ENCODE results near the gene UBE4B. TPM values are rescaled to one million over a fixed set of nuclear protein-coding genes. Genes with fewer than 3 reads are reported as not detected.

UBE4B gene
- total and polyA plus RNA-seq, 2 of the 4 experiments (the other 2 are of a cell fraction): 26.5 to 39.3 TPM

GRCh38 chr1:10209905-10210810 lies 177.4 kb downstream of the UBE4B start, which contains the start of gene KIF1B:
KIF1B (plus strand) TSS chr1:10210570; CDS start chr1:10232329, 21,759 bp downstream.
- intact Hi-C loops (cut with micrococcal nuclease): loop anchor here (1.0 to 5.0 kb wide), 5 partner anchors 43 to 268 kb away; partner anchors contain the start of genes LZIC, NMNAT1 and UBE4B
- H3K27me3 ChIP-seq (ENCODE audit: control insufficient read depth, insufficient read depth, low read length): no peaks in the 10 kb centered on the region
- peak within 1 kb of the TSS; percentile 98 for H3K23ac ChIP-seq (ENCODE audit: low read depth, low read length)
- peak within 1 kb of the TSS; percentile 78 for H2BK120ac ChIP-seq (ENCODE audit: low read depth, low read length)
- H3K27ac ChIP-seq (ENCODE audit: insufficient read depth, low read length): peak within 1 kb of the TSS; percentile 95
- peaks cover 0 to 25% of the 10 kb centered on the region in 2 experiments; a peak in 2 of 4 replicates for H3K79me1 ChIP-seq (ENCODE audit: low read depth in 1 of 2, low read length in 2 of 2)
- H4K5ac ChIP-seq (ENCODE audit: low read depth, low read length): peak within 1 kb of the TSS; percentile 28
- 0 out of 2 replicates have a peak, but pooled peaks cover 3% of the 10 kb centered on the region for H3K9me1 ChIP-seq (ENCODE audit: insufficient read depth, low read length)
- peak within 1 kb of the TSS; percentile 83 for H3K56ac ChIP-seq (ENCODE audit: extremely low read depth, insufficient read depth, low read length)
- POLR2A ChIA-PET (ENCODE audit: unreplicated experiment): interaction anchor here (0.5 to 0.6 kb wide), 2 partner anchors 19 to 673 kb away, joined by 3 to 4 read pairs; no protein-coding TSS in a partner anchor
- H3K4me2 ChIP-seq (ENCODE audit: low read depth, low read length): peak within 1 kb of the TSS; percentile 78
- no peaks in the 10 kb centered on the region for H3K36me3 ChIP-seq (ENCODE audit: control insufficient read depth, insufficient read depth, low read length)
- H4K91ac ChIP-seq (ENCODE audit: insufficient read depth, low read depth, low read length): peak within 1 kb of the TSS; percentile 86
- WGBS, 2 experiments (ENCODE audit: extremely low coverage in 2 of 2, insufficient read length in 1 of 2): 1% methylated on average over 50 of the region's 107 CpGs; no CpG with 5 or more reads in 1 of the 2 experiments
- peak; percentile 97 for DNase-seq
- peak within 1 kb of the TSS; percentile 98 for H2AFZ ChIP-seq (replicated peaks; ENCODE audit: low read length, poor library complexity)
- H3K18ac ChIP-seq (ENCODE audit: low read depth, low read length): peak within 1 kb of the TSS; percentile 40
- CTCF ChIA-PET: interaction anchor here (0.5 to 2.0 kb wide), 24 partner anchors 8 to 160 kb away, joined by 3 to 12 read pairs (median 4); no protein-coding TSS in a partner anchor
- no TSS peak for BruUV-seq (replicated peaks)
- peaks cover 3% of the 10 kb centered on the region; the same call in 1 of the 2 replicates for H3K4me1 ChIP-seq (ENCODE audit: control insufficient read depth, insufficient read depth, low read length)
- ATAC-seq (ENCODE audit: low read depth): peak; percentile 95
- H2BK15ac ChIP-seq (ENCODE audit: low read depth, low read length): peak within 1 kb of the TSS; percentile 80; the same call in 2 of the 3 replicates
- H3K4ac ChIP-seq (ENCODE audit: low read depth, low read length): peak within 1 kb of the TSS; percentile 97
- in situ Hi-C loops (cut with MboI; ENCODE audit: low sequenced_read_pairs): no loop called here
- dilution Hi-C loops (cut with HindIII; ENCODE audit: low sequenced_read_pairs, unreplicated experiment): no loop called here
- H4K8ac ChIP-seq (ENCODE audit: low read depth in 2 of 2, low read length in 2 of 2): peak within 1 kb of the TSS; percentile 80 to 87; a peak in 3 of 4 replicates
- peak within 1 kb of the TSS; percentile 99 for H3K14ac ChIP-seq (replicated peaks; ENCODE audit: low read depth, low read length)
- H2AK5ac ChIP-seq (ENCODE audit: low read depth, low read length): peak within 1 kb of the TSS; percentile 88
- H2BK5ac ChIP-seq (ENCODE audit: low read depth, low read length, poor library complexity, severe bottlenecking): peak within 1 kb of the TSS; percentile 87
- peak within 1 kb of the TSS; percentile 95 for H3K9ac ChIP-seq (ENCODE audit: low read depth, low read length)
- no peaks in the 10 kb centered on the region for H3K9me3 ChIP-seq (ENCODE audit: control insufficient read depth, insufficient read depth, low read length)
- H2AK9ac ChIP-seq (replicated peaks; ENCODE audit: low read depth, low read length, poor library complexity): peak within 1 kb of the TSS; percentile 99
- peak within 1 kb of the TSS; percentile 72 for H3K4me3 ChIP-seq (ENCODE audit: insufficient read depth, low read depth, low read length)
- peaks cover 28% of the 10 kb centered on the region for H4K20me1 ChIP-seq (ENCODE audit: insufficient read depth, low read length)
- H2BK20ac ChIP-seq (ENCODE audit: low read depth, low read length): peak within 1 kb of the TSS; percentile 42
- TF ChIP-seq POLR2A (IDR thresholded peaks at IDR 0.05; ENCODE audit: low read depth, low read length) (peak; percentile 95), MAFK (IDR thresholded peaks at IDR 0.05; ENCODE audit: low read depth, low read length) (no peak), BHLHE40 (IDR thresholded peaks at IDR 0.05; ENCODE audit: low read depth, low read length) (peak; percentile 94), ELK1 (IDR thresholded peaks at IDR 0.05; ENCODE audit: borderline replicate concordance, low read depth, low read length) (no peak), CHD1 (IDR thresholded peaks at IDR 0.05; ENCODE audit: low read depth, low read length) (0 out of 2 replicates have a peak, but pooled peaks have one; percentile 67), CEBPB (IDR thresholded peaks at IDR 0.05; ENCODE audit: low read depth, low read length) (no peak), MAZ (IDR thresholded peaks at IDR 0.05; ENCODE audit: borderline replicate concordance, low read depth, low read length) (peak; percentile 85; the same call in 1 of the 2 replicates), MXI1 (IDR thresholded peaks at IDR 0.05; ENCODE audit: borderline replicate concordance, low read depth, low read length) (peak; percentile 81), RCOR1 (IDR thresholded peaks at IDR 0.05; ENCODE audit: insufficient replicate concordance, low read length) (peak; percentile 71), RAD21 (IDR thresholded peaks at IDR 0.05; ENCODE audit: low read length) (peak; percentile 53), SMC3 (IDR thresholded peaks at IDR 0.05; ENCODE audit: low read depth, low read length) (peak; percentile 45), RFX5 (IDR thresholded peaks at IDR 0.05; ENCODE audit: low read depth, low read length) (no peak)
- TF ChIP-seq, protein P1, sequence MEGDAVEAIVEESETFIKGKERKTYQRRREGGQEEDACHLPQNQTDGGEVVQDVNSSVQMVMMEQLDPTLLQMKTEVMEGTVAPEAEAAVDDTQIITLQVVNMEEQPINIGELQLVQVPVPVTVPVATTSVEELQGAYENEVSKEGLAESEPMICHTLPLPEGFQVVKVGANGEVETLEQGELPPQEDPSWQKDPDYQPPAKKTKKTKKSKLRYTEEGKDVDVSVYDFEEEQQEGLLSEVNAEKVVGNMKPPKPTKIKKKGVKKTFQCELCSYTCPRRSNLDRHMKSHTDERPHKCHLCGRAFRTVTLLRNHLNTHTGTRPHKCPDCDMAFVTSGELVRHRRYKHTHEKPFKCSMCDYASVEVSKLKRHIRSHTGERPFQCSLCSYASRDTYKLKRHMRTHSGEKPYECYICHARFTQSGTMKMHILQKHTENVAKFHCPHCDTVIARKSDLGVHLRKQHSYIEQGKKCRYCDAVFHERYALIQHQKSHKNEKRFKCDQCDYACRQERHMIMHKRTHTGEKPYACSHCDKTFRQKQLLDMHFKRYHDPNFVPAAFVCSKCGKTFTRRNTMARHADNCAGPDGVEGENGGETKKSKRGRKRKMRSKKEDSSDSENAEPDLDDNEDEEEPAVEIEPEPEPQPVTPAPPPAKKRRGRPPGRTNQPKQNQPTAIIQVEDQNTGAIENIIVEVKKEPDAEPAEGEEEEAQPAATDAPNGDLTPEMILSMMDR (conservative IDR thresholded peaks at IDR 0.05; ENCODE audit: low read depth, low read length): peak; percentile 98
